ENCODE results near the gene GUK1. TPM values are rescaled to one million over a fixed set of nuclear protein-coding genes. Genes with fewer than 3 reads are reported as not detected.

Gene GUK1
- total RNA-seq, 4 donors from 2014 or later, result 183 to 573 (median 382) TPM

DNA sequence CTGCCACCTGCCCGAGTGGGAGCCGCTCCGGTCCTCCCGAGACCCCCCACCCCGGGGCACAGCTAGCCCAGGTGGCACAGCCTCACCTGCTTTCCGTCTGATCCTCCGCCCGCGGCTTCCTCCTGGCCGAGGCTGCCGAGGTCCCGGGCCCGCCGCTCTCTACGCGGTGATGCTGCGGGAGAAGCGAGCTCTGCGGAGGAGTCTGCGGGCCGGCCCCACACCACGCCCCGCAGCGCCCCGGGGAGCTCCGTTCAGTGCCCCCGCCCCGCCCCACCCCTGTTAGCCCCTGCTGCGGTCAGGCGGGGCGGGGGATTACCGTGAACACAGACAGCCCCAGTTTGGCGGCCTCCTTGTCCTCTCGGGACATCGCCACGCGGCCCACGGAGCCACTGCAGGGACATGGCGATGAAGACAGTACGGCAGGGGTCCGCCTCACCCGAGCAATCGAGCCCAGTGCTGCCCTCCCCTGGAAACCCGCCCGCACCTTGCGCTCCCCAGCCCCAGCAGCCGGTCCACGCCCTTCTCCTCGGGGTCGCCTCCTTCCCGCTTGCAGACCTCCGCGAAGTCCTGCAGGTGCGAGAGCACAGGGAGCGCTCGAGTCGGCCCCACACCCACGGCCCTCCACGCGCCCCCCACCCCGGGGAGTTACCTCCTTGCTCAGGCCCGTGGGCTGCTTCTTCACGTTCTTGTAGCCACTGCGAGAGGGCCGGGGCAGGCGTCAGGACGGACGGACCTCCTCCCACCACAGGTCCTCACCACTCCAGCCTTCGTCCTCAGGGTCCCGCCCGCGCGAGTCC is 37.9 kb upstream of the GUK1 start:
- intact Hi-C loops (cut with DNase I; ENCODE audit: low total_unique reads), result loop anchor here (1.0 kb wide), 1 partner anchor 18 kb away; no protein-coding TSS in a partner anchor
- no peaks in the 10 kb centered on the region for H3K9me3 ChIP-seq
- H3K36me3 ChIP-seq, result peaks cover 0 to 21% (median 7%) of the 10 kb centered on the region in 4 donors
- H3K4me3 ChIP-seq, result peak overlapping the region; percentile 77 to 84 (median 80)
- DNase-seq, result peak; percentile 71
- WGBS, 2 donors (ENCODE audit: low coverage in 1 of 2), result 4% methylated on average over 46 of the region's 73 CpGs; no CpG with 5 or more reads in 1 of the 2 donors
- in situ Hi-C loops (cut with MboI; ENCODE audit: low pct_ligation_motif_present in 1 of 4, low pct_unique_long_range_greater_than_20kb in 1 of 4, low sequenced_read_pairs in 3 of 4), result no loop called here
- peaks cover 10 to 22% (median 20%) of the 10 kb centered on the region in 4 donors for H3K4me1 ChIP-seq
- TF ChIP-seq POLR2AphosphoS5 (IDR thresholded peaks at IDR 0.05) (no peak), EP300 (IDR thresholded peaks at IDR 0.05; ENCODE audit: low read depth) (no peak), POLR2A (IDR thresholded peaks at IDR 0.05) (no peak)
- TF ChIP-seq, protein P1, sequence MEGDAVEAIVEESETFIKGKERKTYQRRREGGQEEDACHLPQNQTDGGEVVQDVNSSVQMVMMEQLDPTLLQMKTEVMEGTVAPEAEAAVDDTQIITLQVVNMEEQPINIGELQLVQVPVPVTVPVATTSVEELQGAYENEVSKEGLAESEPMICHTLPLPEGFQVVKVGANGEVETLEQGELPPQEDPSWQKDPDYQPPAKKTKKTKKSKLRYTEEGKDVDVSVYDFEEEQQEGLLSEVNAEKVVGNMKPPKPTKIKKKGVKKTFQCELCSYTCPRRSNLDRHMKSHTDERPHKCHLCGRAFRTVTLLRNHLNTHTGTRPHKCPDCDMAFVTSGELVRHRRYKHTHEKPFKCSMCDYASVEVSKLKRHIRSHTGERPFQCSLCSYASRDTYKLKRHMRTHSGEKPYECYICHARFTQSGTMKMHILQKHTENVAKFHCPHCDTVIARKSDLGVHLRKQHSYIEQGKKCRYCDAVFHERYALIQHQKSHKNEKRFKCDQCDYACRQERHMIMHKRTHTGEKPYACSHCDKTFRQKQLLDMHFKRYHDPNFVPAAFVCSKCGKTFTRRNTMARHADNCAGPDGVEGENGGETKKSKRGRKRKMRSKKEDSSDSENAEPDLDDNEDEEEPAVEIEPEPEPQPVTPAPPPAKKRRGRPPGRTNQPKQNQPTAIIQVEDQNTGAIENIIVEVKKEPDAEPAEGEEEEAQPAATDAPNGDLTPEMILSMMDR (IDR thresholded peaks at IDR 0.05), result peak in 2 of 5 experiments; percentile 19 to 23
- peak overlapping the region; percentile 93 to 98 (median 95) for H3K27ac ChIP-seq
- no peaks in the 10 kb centered on the region for H3K27me3 ChIP-seq

DNA sequence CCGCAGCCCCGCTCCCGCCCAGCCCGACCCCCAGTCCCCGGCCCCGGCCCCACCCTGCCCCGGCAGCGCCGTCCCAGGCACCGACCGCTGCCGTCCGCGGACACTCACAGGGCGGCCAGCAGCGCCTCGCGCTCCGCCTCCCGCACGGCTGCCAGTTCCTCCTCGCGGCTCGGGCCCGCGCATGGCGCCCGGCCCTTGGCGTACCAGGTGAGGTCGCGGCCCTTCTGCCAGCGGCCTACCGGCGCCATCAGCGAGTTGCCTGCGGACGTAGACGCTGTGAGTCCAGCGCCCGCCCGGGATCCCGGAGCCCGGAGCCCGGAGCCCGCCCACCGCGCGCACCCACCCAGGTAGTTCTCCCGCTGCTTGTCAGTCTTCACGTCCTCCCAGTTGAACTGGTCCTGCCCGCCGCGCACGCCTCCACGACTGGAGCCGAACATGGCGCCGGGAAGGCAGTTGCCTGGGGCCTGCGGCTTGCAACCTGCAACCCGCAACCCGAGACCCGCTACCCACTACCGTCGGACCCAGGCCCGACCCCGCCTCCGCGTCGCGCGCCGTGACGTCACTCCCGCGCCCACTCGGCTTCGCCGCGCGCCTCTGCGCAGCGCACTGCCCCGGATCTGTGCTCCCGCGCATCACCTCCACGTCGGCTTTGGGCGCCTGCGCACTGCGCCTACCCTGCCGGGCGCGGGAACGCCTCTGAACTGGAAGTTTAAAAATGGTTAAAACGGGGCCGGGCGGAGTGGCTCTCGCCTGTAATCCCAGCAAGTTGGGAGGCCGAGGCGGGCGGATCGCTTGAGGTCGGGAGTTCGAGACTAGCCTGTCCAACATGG is 37.1 kb upstream of the GUK1 start, which contains the start of gene C1orf35:
TSS of gene C1orf35 (minus strand) at position 535 of the 830 bp plus-strand sequence. CDS start at position 437, 98 bp downstream.
- H3K36me3 ChIP-seq, result peaks cover 0 to 14% (median 7%) of the 10 kb centered on the region in 4 donors
- DNase-seq, result peak; percentile 96
- peaks cover 12 to 27% (median 23%) of the 10 kb centered on the region in 4 donors for H3K4me1 ChIP-seq
- H3K27me3 ChIP-seq, result no peaks in the 10 kb centered on the region
- in situ Hi-C loops (cut with MboI; ENCODE audit: low pct_ligation_motif_present in 1 of 4, low pct_unique_long_range_greater_than_20kb in 1 of 4, low sequenced_read_pairs in 3 of 4), result no loop called here
- 0% methylated on average over 51 of the region's 104 CpGs; no CpG with 5 or more reads in 1 of the 2 donors for WGBS, 2 donors (ENCODE audit: low coverage in 1 of 2)
- intact Hi-C loops (cut with DNase I; ENCODE audit: low total_unique reads), result no loop called here
- H3K4me3 ChIP-seq, result peak within 1 kb of the TSS; percentile 77 to 84 (median 80)
- no peaks in the 10 kb centered on the region for H3K9me3 ChIP-seq
- peak within 1 kb of the TSS; percentile 93 to 98 (median 95) for H3K27ac ChIP-seq
- TF ChIP-seq, protein P1 (IDR thresholded peaks at IDR 0.05), result peak in 1 of 5 experiments; percentile 28
- TF ChIP-seq EP300 (IDR thresholded peaks at IDR 0.05; ENCODE audit: low read depth) (no peak), POLR2A (IDR thresholded peaks at IDR 0.05) (peak; percentile 78), POLR2AphosphoS5 (IDR thresholded peaks at IDR 0.05) (peak; percentile 88 to 91 (median 90))

DNA sequence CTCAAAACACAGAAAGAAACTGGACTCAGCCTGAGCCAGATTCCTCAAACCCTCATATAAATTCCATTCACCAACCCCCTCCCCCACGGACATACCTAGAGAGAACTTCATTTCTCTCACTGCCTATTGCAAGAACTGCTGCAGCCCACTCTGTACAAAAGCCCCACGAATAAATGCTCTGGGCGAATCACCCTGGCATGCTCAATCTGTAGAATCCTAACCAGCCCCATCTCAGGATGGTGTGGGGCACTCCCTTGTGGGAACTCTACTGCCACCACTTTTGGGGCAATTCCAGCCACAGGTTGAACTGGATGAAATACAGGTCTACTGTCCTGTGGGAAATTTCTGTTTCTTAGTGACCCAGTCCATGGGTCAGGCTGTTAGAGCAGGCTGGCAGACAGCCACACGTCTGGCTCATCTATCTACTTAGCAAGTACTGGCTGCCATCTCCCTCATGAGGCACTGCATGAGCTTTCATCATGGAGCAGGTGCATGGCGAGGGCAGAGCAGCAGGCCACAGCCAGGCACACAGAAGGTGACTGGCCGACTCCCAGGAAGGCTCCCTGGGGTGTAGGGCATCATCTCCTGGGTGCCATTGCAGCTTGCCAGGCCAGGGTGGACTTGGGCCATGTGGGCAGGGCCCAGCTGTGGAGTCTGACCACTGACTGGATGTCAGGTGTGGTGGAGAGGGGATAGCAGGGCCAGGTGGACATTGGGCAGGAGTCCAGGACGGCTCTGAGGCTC is 35.4 kb upstream of the GUK1 start:
- Histone ChIP-seq H3K36me3 (no peaks in the 10 kb centered on the region), H3K4me3 (no peak overlapping the region), H3K4me1 (peaks cover 18 to 34% (median 31%) of the 10 kb centered on the region in 4 donors), H3K27ac (peak overlapping the region in 3 of 4 donors; percentile 93 to 98 (median 95)), H3K27me3 (no peaks in the 10 kb centered on the region), H3K9me3 (no peaks in the 10 kb centered on the region)
- WGBS, 2 donors (ENCODE audit: low coverage in 1 of 2), result 65% methylated on average over 7 of the region's 7 CpGs; no CpG with 5 or more reads in 1 of the 2 donors
- in situ Hi-C loops (cut with MboI; ENCODE audit: low pct_ligation_motif_present in 1 of 4, low pct_unique_long_range_greater_than_20kb in 1 of 4, low sequenced_read_pairs in 3 of 4), result no loop called here
- TF ChIP-seq EP300 (IDR thresholded peaks at IDR 0.05; ENCODE audit: low read depth), result no peak
- no peak for TF ChIP-seq POLR2AphosphoS5 (IDR thresholded peaks at IDR 0.05)
- TF ChIP-seq, protein P1 (IDR thresholded peaks at IDR 0.05), result no peak
- no peak for TF ChIP-seq POLR2A (IDR thresholded peaks at IDR 0.05)
- intact Hi-C loops (cut with DNase I; ENCODE audit: low total_unique reads), result no loop called here
- no peak for DNase-seq
